ENCODE data around the gene AHSG. TPM values are rescaled to one million over a fixed set of nuclear protein-coding genes. Genes with fewer than 3 reads are reported as not detected.

AHSG gene
- total RNA-seq, 4 donors from 2014 or later, result not detected

GRCh38 chr3:186646106-186646505 is 33.2 kb downstream of the AHSG start:
- H3K36me3 ChIP-seq, result no peaks in the 10 kb centered on the region
- H3K9me3 ChIP-seq, result no peaks in the 10 kb centered on the region
- WGBS, 2 donors (ENCODE audit: low coverage in 1 of 2), result 83% methylated on average over 4 of the region's 4 CpGs; no CpG with 5 or more reads in 1 of the 2 donors
- no peaks in the 10 kb centered on the region for H3K4me1 ChIP-seq
- peaks cover 24% of the 10 kb centered on the region for H3K27me3 ChIP-seq
- ATAC-seq, result no peak
- H3K4me3 ChIP-seq, result no peak overlapping the region
- no peak for TF ChIP-seq EP300 (IDR thresholded peaks at IDR 0.05)
- TF ChIP-seq POLR2AphosphoS5 (IDR thresholded peaks at IDR 0.05), result no peak
- TF ChIP-seq POLR2A (IDR thresholded peaks at IDR 0.05), result no peak
- TF ChIP-seq CTCF (IDR thresholded peaks at IDR 0.05), result no peak
- H3K27ac ChIP-seq, result no peak overlapping the region

GRCh38 chr3:186646841-186647240 is 34.0 kb downstream of the AHSG start:
- no peaks in the 10 kb centered on the region for H3K9me3 ChIP-seq
- TF ChIP-seq CTCF (IDR thresholded peaks at IDR 0.05) (no peak), POLR2AphosphoS5 (IDR thresholded peaks at IDR 0.05) (no peak), POLR2A (IDR thresholded peaks at IDR 0.05) (no peak), EP300 (IDR thresholded peaks at IDR 0.05) (no peak)
- WGBS, 2 donors (ENCODE audit: low coverage in 1 of 2), result 75 to 79% methylated on average over 1 of the region's 1 CpG

GRCh38 chr3:186648851-186649250 is 36.0 kb downstream of the AHSG start:
- no peaks in the 10 kb centered on the region for H3K9me3 ChIP-seq
- WGBS, 2 donors (ENCODE audit: low coverage in 1 of 2), result 90% methylated on average over 1 of the region's 1 CpG; no CpG with 5 or more reads in 1 of the 2 donors
- ATAC-seq, result no peak
- no peaks in the 10 kb centered on the region for H3K4me1 ChIP-seq
- H3K4me3 ChIP-seq, result no peak overlapping the region
- no peak for TF ChIP-seq EP300 (IDR thresholded peaks at IDR 0.05)
- TF ChIP-seq POLR2A (IDR thresholded peaks at IDR 0.05), result no peak
- H3K27ac ChIP-seq, result no peak overlapping the region
- peaks cover 12% of the 10 kb centered on the region for H3K27me3 ChIP-seq
- no peaks in the 10 kb centered on the region for H3K36me3 ChIP-seq

More at GRCh38 chr3:186646841-186647240, 34.0 kb downstream of the AHSG start:
- H3K4me1 ChIP-seq, result no peaks in the 10 kb centered on the region
- H3K4me3 ChIP-seq, result no peak overlapping the region
- ATAC-seq, result no peak
- H3K27ac ChIP-seq, result no peak overlapping the region
- H3K36me3 ChIP-seq, result no peaks in the 10 kb centered on the region
- H3K27me3 ChIP-seq, result peaks cover 24% of the 10 kb centered on the region

GRCh38 chr3:186651678-186652215 is 38.9 kb downstream of the AHSG start:
- no peak for ATAC-seq

GRCh38 chr3:186653080-186653707 is 40.3 kb downstream of the AHSG start:
- Histone ChIP-seq H3K36me3 (no peaks in the 10 kb centered on the region), H3K4me3 (no peak overlapping the region), H3K27ac (no peak overlapping the region), H3K4me1 (no peaks in the 10 kb centered on the region), H3K27me3 (peaks cover 11% of the 10 kb centered on the region), H3K9me3 (no peaks in the 10 kb centered on the region)
- ATAC-seq, result no peak
- 78 to 88% methylated on average over 6 of the region's 7 CpGs for WGBS, 2 donors (ENCODE audit: low coverage in 1 of 2)
- TF ChIP-seq CTCF (IDR thresholded peaks at IDR 0.05), result no peak
- no peak for TF ChIP-seq POLR2AphosphoS5 (IDR thresholded peaks at IDR 0.05)
- TF ChIP-seq POLR2A (IDR thresholded peaks at IDR 0.05), result no peak
- TF ChIP-seq EP300 (IDR thresholded peaks at IDR 0.05), result no peak

More at GRCh38 chr3:186651678-186652215, 38.9 kb downstream of the AHSG start:
- Histone ChIP-seq H3K9me3 (no peaks in the 10 kb centered on the region), H3K27me3 (peaks cover 11% of the 10 kb centered on the region), H3K4me1 (no peaks in the 10 kb centered on the region), H3K4me3 (no peak overlapping the region), H3K27ac (no peak overlapping the region), H3K36me3 (no peaks in the 10 kb centered on the region)
- 72% methylated on average over 2 of the region's 3 CpGs; no CpG with 5 or more reads in 1 of the 2 donors for WGBS, 2 donors (ENCODE audit: low coverage in 1 of 2)
- TF ChIP-seq POLR2A (IDR thresholded peaks at IDR 0.05), result no peak
- TF ChIP-seq EP300 (IDR thresholded peaks at IDR 0.05), result no peak
- no peak for TF ChIP-seq CTCF (IDR thresholded peaks at IDR 0.05)
- no peak for TF ChIP-seq POLR2AphosphoS5 (IDR thresholded peaks at IDR 0.05)
